ENCODE results near the gene CAPZB. TPM values are rescaled to one million over a fixed set of nuclear protein-coding genes. Genes with fewer than 3 reads are reported as not detected.
A peak's percentile ranks its signal among the peaks of the same experiment; 100 is the strongest.

Gene CAPZB
- total RNA-seq, 4 donors from 2014 or later, result 84.7 to 124 (median 103) TPM

DNA sequence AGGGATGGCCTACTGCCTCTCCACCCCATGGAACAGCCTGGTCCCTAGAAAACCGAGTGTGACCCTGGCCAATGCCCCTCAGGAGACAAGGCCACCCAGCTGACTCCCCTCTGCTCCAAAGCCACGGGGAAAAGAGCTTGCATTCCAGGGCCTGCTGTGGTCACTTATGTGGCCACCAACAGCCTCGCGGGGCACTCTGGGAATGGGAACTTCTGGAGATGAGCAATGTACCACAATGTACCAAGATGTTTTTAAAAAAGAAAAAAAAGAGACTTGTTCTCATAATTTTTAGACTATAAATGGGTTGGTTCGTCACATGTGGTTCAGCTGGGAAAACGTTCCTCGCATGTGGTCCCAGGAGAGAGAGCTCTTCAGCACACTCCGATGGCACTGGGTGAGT is 110.4 kb downstream of the CAPZB start:
- 73% methylated on average over 8 of the region's 8 CpGs for WGBS, 2 donors
- intact Hi-C loops (cut with DNase I; ENCODE audit: low total_unique reads), result no loop called here
- H3K4me3 ChIP-seq (ENCODE audit: low read depth, poor library complexity, severe bottlenecking), result no peak overlapping the region
- TF ChIP-seq, protein P1, sequence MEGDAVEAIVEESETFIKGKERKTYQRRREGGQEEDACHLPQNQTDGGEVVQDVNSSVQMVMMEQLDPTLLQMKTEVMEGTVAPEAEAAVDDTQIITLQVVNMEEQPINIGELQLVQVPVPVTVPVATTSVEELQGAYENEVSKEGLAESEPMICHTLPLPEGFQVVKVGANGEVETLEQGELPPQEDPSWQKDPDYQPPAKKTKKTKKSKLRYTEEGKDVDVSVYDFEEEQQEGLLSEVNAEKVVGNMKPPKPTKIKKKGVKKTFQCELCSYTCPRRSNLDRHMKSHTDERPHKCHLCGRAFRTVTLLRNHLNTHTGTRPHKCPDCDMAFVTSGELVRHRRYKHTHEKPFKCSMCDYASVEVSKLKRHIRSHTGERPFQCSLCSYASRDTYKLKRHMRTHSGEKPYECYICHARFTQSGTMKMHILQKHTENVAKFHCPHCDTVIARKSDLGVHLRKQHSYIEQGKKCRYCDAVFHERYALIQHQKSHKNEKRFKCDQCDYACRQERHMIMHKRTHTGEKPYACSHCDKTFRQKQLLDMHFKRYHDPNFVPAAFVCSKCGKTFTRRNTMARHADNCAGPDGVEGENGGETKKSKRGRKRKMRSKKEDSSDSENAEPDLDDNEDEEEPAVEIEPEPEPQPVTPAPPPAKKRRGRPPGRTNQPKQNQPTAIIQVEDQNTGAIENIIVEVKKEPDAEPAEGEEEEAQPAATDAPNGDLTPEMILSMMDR (IDR thresholded peaks at IDR 0.05), result no peak
- TF ChIP-seq POLR2A (IDR thresholded peaks at IDR 0.05), result no peak
- DNase-seq (ENCODE audit: low spot score in 2 of 2), result no peak

DNA sequence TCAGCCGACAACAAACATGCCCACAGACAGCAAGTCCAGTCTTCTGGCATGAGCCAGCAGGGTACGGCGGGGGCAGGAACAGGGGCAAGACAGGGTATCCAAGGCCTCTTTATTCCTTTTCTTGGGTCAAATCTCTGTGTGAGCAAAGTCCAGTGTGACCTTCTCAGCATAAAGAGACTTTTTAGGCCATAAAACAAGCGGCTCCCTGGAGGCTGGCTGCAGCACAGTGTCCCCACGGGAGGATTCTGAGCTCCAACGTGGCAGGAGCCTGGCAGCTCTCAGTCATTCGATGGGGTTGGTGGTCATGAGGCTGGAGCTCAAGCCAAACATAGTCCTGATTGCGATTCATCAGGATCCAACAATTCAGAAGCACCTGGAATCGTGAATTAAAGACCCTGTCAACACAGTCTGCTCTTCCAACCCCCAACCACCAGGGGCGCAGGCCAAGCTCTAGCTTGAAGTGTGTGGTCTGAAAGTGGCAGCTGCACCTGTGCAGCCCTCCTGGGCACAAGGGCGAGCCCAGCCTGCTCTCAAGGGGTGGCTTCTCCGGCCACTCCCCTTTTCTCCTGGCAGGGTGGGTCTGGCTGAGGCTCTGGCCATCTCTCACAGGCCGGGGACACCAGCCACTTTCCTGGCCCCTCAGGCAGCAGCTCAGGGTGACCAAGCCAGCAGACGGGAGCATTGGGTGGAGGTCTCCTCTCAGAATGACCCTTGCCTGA is 111.1 kb downstream of the CAPZB start:
- 76 to 81% methylated on average over 12 to 14 of the region's 14 CpGs for WGBS, 2 donors
- intact Hi-C loops (cut with DNase I; ENCODE audit: low total_unique reads), result no loop called here
- TF ChIP-seq, protein P1 (IDR thresholded peaks at IDR 0.05), result no peak
- TF ChIP-seq POLR2A (IDR thresholded peaks at IDR 0.05), result no peak
- H3K4me3 ChIP-seq (ENCODE audit: low read depth, poor library complexity, severe bottlenecking), result no peak overlapping the region
- no peak for DNase-seq (ENCODE audit: low spot score in 2 of 2)

DNA sequence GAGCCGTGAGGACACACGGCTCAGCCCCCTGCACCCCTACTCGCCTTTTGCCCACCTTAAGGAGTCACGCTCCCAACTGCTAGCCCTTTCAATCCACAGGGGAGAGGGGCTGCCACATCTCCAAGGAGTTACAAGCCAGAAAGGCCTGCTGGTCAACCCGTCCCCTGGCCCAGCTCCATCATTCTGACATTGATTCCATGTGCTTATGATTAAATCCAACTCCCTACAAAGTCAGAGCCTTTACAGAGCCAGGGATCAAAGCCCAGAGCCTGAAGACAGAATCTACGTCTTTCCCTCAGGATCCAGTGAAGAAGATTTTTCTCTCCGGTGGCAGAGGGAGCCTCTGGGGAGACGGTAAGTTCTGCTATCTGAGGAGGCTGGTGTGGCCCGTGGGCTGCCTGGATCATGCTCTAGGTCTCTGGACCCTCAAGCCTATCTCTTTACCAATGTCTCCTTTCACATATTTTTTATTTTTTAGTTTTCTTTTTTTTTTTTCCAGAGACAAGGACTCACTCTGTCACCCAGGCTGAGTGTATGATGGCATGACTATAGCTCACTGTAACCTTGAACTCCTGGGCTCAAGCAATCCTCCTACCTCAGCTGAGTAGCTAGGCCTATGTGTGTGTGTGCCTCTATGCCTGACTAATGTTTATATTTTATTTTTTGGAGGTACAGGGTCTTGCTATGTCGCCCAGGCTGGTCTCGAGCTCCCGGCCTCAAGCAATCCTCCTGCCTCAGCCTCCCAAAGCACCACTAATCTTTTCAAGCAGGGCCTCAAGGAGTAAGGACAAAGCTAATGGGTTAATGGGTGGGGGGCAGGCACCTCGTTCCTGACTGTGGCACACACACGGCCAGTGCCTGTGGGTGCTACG is 111.9 kb downstream of the CAPZB start:
- TF ChIP-seq POLR2A (IDR thresholded peaks at IDR 0.05), result no peak
- TF ChIP-seq, protein P1 (IDR thresholded peaks at IDR 0.05), result no peak
- DNase-seq (ENCODE audit: low spot score in 2 of 2), result no peak
- no peak overlapping the region for H3K4me3 ChIP-seq (ENCODE audit: low read depth, poor library complexity, severe bottlenecking)
- intact Hi-C loops (cut with DNase I; ENCODE audit: low total_unique reads), result no loop called here
- 68 to 77% methylated on average over 15 of the region's 15 CpGs for WGBS, 2 donors

DNA sequence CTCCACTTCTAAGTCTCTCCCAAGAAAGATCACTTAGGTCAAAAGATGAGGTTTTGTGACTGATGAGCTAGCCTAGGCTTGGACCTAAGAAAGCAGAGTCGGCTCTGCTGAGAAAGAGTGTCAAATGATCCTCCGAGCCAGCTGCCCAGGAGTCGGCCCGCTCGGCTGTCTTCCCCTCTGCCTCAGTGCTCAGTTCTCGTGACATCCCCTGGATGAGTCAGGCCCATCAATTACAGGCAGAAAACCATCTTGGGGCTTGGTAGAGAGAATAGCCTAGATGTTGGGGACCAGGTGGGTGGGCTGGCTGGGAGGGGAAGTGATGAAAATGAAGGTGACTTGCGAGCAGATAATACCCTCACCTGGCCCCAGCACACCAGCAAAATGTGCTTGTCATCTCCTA is 112.7 kb downstream of the CAPZB start:
- WGBS, 2 donors, result 78 to 89% methylated on average over 7 of the region's 7 CpGs
- intact Hi-C loops (cut with DNase I; ENCODE audit: low total_unique reads), result no loop called here
- DNase-seq (ENCODE audit: low spot score in 2 of 2), result peak in 1 of 2 donors; percentile 89
- no peak overlapping the region for H3K4me3 ChIP-seq (ENCODE audit: low read depth, poor library complexity, severe bottlenecking)
- no peak for TF ChIP-seq POLR2A (IDR thresholded peaks at IDR 0.05)
- TF ChIP-seq, protein P1 (IDR thresholded peaks at IDR 0.05), result no peak

DNA sequence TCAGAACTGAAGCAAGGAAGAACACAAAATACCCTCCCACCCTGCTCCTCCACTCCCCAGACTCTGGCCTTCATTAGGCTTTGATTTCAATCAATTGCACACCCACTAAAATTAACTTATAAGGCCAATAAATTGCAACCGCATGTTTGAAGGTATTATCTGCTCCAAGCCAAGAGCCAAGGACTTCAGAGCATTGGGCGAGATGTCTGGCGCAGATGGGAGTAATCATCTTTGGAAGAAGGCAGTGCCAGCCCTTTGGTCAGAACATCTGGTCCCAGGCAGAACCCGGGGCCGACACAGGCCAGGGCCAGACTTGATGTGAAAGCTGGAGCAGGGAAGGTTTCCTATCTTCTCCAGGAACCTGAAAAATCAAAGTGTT is 113.2 kb downstream of the CAPZB start:
- TF ChIP-seq POLR2A (IDR thresholded peaks at IDR 0.05), result no peak
- TF ChIP-seq, protein P1 (IDR thresholded peaks at IDR 0.05), result no peak
- no peak overlapping the region for H3K4me3 ChIP-seq (ENCODE audit: low read depth, poor library complexity, severe bottlenecking)
- DNase-seq (ENCODE audit: low spot score in 2 of 2), result no peak
- intact Hi-C loops (cut with DNase I; ENCODE audit: low total_unique reads), result no loop called here
- 57 to 73% methylated on average over 5 of the region's 5 CpGs for WGBS, 2 donors

All from lower leg skin (tissue), 4 donors.